ENCODE results near the gene OLIG1. TPM values are rescaled to one million over a fixed set of nuclear protein-coding genes. Genes with fewer than 3 reads are reported as not detected.

The OLIG1 gene
- total RNA-seq, 2 donors from 2014 or later: not detected

- peaks cover 0 to 26% of the 10 kb centered on the region in 2 donors for H3K4me1 ChIP-seq
- H3K9me3 ChIP-seq: peaks cover 0 to 5% of the 10 kb centered on the region in 2 donors
- no peak for DNase-seq (ENCODE audit: low spot score)
- peak overlapping the region in 1 of 2 donors; percentile 50 for H3K4me3 ChIP-seq
- H3K27ac ChIP-seq: no peak overlapping the region
- H3K36me3 ChIP-seq: no peaks in the 10 kb centered on the region
- H3K27me3 ChIP-seq: peaks cover 16 to 19% of the 10 kb centered on the region in 2 donors
- no peak for TF ChIP-seq CTCF (IDR thresholded peaks at IDR 0.05)
Measured at GRCh38 chr21:33069645-33069993, 322 bp upstream of the OLIG1 start.

GRCh38 chr21:33070744-33070997 is 730 bp downstream of the OLIG1 start:
- no peak for TF ChIP-seq CTCF (IDR thresholded peaks at IDR 0.05)
- no peak for DNase-seq (ENCODE audit: low spot score)
- Histone ChIP-seq H3K4me1 (peaks cover 0 to 26% of the 10 kb centered on the region in 2 donors), H3K27ac (no peak overlapping the region), H3K4me3 (peak overlapping the region in 1 of 2 donors; percentile 50), H3K36me3 (no peaks in the 10 kb centered on the region), H3K27me3 (peaks cover 16 to 19% of the 10 kb centered on the region in 2 donors), H3K9me3 (peaks cover 0 to 5% of the 10 kb centered on the region in 2 donors)

GRCh38 chr21:33070998-33071769 is 1.2 kb downstream of the OLIG1 start:
- TF ChIP-seq CTCF (IDR thresholded peaks at IDR 0.05): no peak
- peaks cover 0 to 26% of the 10 kb centered on the region in 2 donors for H3K4me1 ChIP-seq
- H3K27me3 ChIP-seq: peaks cover 16 to 19% of the 10 kb centered on the region in 2 donors
- H3K36me3 ChIP-seq: no peaks in the 10 kb centered on the region
- H3K9me3 ChIP-seq: peaks cover 0 to 5% of the 10 kb centered on the region in 2 donors
- DNase-seq (ENCODE audit: low spot score): no peak
- H3K4me3 ChIP-seq: peak overlapping the region in 1 of 2 donors; percentile 50
- H3K27ac ChIP-seq: no peak overlapping the region

GRCh38 chr21:33071770-33072306 is 1.9 kb downstream of the OLIG1 start:
- H3K9me3 ChIP-seq: peaks cover 0 to 5% of the 10 kb centered on the region in 2 donors
- H3K27ac ChIP-seq: no peak overlapping the region
- peaks cover 16 to 19% of the 10 kb centered on the region in 2 donors for H3K27me3 ChIP-seq
- no peaks in the 10 kb centered on the region for H3K36me3 ChIP-seq
- peak overlapping the region; percentile 3 to 50 for H3K4me3 ChIP-seq
- peaks cover 0 to 26% of the 10 kb centered on the region in 2 donors for H3K4me1 ChIP-seq
- no peak for TF ChIP-seq CTCF (IDR thresholded peaks at IDR 0.05)
- no peak for DNase-seq (ENCODE audit: low spot score)

- Histone ChIP-seq H3K27ac (no peak overlapping the region), H3K4me3 (no peak overlapping the region), H3K27me3 (peaks cover 16 to 19% of the 10 kb centered on the region in 2 donors), H3K9me3 (peaks cover 0 to 5% of the 10 kb centered on the region in 2 donors), H3K36me3 (no peaks in the 10 kb centered on the region), H3K4me1 (peaks cover 0 to 26% of the 10 kb centered on the region in 2 donors)
- DNase-seq (ENCODE audit: low spot score): no peak
- no peak for TF ChIP-seq CTCF (IDR thresholded peaks at IDR 0.05)
Measured at GRCh38 chr21:33073636-33074035, 3.7 kb downstream of the OLIG1 start.

Data from right atrium auricular region (tissue), 2 donors.